ENCODE data around the gene KIF24. TPM values are rescaled to one million over a fixed set of nuclear protein-coding genes. Genes with fewer than 3 reads are reported as not detected.

The KIF24 gene, protein sequence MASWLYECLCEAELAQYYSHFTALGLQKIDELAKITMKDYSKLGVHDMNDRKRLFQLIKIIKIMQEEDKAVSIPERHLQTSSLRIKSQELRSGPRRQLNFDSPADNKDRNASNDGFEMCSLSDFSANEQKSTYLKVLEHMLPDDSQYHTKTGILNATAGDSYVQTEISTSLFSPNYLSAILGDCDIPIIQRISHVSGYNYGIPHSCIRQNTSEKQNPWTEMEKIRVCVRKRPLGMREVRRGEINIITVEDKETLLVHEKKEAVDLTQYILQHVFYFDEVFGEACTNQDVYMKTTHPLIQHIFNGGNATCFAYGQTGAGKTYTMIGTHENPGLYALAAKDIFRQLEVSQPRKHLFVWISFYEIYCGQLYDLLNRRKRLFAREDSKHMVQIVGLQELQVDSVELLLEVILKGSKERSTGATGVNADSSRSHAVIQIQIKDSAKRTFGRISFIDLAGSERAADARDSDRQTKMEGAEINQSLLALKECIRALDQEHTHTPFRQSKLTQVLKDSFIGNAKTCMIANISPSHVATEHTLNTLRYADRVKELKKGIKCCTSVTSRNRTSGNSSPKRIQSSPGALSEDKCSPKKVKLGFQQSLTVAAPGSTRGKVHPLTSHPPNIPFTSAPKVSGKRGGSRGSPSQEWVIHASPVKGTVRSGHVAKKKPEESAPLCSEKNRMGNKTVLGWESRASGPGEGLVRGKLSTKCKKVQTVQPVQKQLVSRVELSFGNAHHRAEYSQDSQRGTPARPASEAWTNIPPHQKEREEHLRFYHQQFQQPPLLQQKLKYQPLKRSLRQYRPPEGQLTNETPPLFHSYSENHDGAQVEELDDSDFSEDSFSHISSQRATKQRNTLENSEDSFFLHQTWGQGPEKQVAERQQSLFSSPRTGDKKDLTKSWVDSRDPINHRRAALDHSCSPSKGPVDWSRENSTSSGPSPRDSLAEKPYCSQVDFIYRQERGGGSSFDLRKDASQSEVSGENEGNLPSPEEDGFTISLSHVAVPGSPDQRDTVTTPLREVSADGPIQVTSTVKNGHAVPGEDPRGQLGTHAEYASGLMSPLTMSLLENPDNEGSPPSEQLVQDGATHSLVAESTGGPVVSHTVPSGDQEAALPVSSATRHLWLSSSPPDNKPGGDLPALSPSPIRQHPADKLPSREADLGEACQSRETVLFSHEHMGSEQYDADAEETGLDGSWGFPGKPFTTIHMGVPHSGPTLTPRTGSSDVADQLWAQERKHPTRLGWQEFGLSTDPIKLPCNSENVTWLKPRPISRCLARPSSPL (N-terminal part only)
- total RNA-seq = 0.76 and 1.2 TPM in 2 replicates

GRCh38 chr9:34328987-34329832 is at the start of gene KIF24, which contains the start of gene NUDT2:
Gene KIF24 (minus strand): TSS chr9:34329268. CDS start chr9:34311346, 17,922 bp downstream.
Gene NUDT2 (plus strand): TSS chr9:34329569. CDS start chr9:34339040, 9,471 bp downstream.

DNA sequence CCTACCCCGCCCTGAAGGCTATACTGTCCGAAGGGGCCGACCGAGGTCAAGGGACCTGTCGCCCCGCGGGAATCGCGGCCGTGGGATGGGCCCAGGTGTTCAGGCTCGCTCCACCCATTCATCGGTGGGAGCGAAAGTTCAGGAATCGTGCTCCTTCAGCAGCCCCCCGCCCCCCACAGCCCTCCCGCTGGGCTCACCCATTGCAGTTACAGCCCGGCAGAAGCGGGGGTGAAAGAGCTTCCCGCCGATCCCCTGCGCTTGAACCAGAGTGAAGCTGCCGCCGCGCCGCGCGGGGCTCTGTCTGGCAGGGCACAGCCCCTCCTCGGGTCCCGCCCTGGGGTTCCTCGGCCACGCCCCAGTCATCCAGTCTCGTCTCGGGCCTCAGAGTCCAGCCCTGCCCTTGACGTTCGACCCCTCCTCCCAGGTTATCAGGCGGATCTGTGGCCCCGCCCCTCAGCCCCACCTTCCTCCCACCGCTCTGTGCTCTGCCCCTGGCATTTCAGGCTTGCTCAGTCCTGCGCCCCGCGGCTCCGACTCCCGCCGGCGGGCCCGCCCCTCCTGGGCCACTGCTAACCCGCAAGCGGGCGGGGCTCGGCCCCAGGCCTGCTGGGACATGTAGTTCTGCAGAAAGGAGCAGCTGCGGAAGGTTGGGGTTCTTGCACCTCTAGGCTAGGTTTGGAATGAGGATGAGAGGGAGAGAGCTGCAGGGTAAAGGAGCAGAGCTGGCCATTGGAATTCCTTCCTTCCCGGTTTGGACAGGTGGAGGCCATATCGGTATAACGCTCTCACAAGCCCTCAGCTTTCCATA is 47.7 kb upstream of the KIF24 start, which contains the start of gene MYORG:
Gene MYORG (minus strand): TSS at position 303 of the 808 bp plus-strand sequence. CDS start 3,955 bp downstream, outside the sequence.

Other genes starting within 250 kb of the KIF24 start
- gene DCAF12, start 202.6 kb downstream of the KIF24 start, total RNA-seq = 14.0 and 15.8 TPM in 2 replicates
- 32.2 and 35.7 TPM in 2 replicates for gene UBAP1, start 150.2 kb downstream of the KIF24 start, total RNA-seq
- gene NUDT2, start 301 bp upstream of the KIF24 start, total RNA-seq = 15.6 and 19.8 TPM in 2 replicates
- 2.2 and 2.5 TPM in 2 replicates for gene MYORG, start 47.6 kb upstream of the KIF24 start, total RNA-seq
- 12.5 and 21.2 TPM in 2 replicates for gene FAM219A, start 129.3 kb upstream of the KIF24 start, total RNA-seq
- 0.03 TPM in 1 of 2 replicates, not detected in the other for gene DNAI1, start 129.5 kb upstream of the KIF24 start, total RNA-seq
- 0.13 TPM in 1 of 2 replicates, not detected in the other for gene ENHO, start 193.7 kb upstream of the KIF24 start, total RNA-seq

Measured in smooth muscle cell of the pulmonary artery (primary cell).